ENCODE measurements around the gene ARHGAP22.

The ARHGAP22 gene

GRCh38 chr10:48554246-48554645, 50.6 kb downstream of the ARHGAP22 start:
- DNase-seq (ENCODE audit: low read depth in 2 of 2, low spot score in 1 of 2): no peak

DNA sequence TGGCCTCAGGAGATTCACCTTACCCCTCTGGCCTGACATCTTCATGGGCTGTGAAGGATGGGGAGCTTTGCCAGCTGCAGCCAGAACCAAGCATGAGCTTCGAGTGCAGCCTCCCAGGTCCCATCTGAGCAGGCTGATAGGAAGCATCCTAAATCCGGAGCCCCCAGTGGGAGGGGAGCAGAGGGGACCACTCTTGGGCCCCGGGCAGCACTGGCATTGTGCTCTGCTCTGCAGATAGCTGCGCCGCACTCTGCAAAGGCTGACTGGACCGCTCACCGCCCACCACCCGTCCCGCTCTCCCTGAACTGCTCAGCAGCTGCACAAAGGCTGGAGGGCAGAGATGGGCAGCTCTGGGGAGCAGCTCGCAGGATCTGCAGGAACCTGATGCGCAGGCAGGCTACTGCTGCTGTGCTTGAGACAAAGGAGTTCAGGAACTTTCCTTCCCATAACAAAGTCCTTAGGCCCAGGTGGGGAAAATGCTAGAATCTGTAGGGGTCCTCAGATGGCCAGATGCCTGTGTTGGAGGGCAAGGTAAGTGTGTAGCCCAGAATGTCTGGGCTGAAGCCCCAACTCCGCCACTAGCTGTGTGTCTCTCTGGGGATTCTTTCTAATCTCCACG, 51.8 kb downstream of the ARHGAP22 start:
- no peak for DNase-seq (ENCODE audit: low read depth in 2 of 2, low spot score in 1 of 2)

- no peak for DNase-seq (ENCODE audit: low read depth in 2 of 2, low spot score in 1 of 2)
Observed at GRCh38 chr10:48551861-48552591, 52.8 kb downstream of the ARHGAP22 start.

- no peak for DNase-seq (ENCODE audit: low read depth in 2 of 2, low spot score in 1 of 2)
Observed at GRCh38 chr10:48550977-48551376, 53.9 kb downstream of the ARHGAP22 start.

DNA sequence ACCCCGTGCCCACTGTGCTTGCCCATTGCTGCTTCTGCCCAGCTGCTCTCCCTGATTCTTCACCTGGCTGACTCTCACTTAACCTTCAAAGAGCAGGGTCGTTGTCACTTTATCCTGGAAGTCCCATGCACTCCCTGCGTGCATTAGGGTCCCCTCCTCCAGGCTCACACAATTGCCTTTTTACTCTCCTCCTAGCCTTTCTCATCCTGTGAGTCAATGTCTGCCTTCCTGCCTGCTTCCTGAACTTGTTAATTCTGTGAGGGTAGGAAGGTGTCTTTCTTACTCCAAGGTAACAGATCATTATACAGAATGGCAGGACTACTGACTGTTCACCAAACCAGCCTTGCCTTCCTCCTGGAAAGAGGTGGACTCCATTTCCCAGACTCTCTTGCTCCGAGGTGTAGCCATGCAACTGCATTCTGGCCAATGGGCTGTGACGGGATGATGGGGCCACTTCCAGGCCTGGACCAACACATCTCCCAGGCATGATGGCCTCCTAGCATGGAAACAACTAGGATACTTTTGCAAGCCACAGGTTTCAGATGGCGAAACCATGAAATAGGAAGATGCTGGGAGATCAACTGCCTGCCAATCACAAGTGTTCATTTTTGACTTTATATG, 54.7 kb downstream of the ARHGAP22 start:
- no peak for DNase-seq (ENCODE audit: low read depth in 2 of 2, low spot score in 1 of 2)

GRCh38 chr10:48549236-48549635, 55.6 kb downstream of the ARHGAP22 start:
- DNase-seq (ENCODE audit: low read depth in 2 of 2, low spot score in 1 of 2): no peak

DNA sequence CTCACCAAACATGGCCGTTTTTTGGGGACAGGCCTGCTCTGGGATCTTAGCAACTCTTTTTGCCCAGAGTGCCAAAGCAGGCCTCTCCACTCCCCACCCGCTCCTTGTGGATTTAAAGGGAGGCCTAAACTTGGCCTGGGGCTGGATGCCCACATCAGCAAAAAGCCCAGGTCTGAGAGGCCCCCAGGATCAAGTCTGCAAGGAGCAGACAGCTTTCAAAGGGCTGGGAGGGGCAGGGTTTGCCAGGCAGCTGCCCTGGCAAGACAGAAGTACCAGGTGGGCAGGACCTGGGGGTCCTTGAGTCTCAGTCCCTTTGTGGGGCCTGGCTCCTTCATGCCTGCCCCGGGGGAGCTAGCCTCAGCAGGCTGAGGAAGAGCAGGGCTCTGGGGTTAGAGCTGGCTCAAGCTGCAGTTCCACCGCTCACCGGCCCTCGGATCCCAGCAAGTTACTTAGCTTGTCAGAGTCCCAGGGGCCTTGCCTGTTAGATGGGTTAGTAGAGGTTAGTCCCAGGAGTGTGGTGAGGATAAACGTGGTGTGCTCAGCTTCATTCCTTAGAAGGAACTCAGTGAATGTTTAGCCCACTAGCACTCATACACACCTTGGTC, 56.2 kb downstream of the ARHGAP22 start:
- DNase-seq (ENCODE audit: low read depth in 2 of 2, low spot score in 1 of 2): no peak

DNA sequence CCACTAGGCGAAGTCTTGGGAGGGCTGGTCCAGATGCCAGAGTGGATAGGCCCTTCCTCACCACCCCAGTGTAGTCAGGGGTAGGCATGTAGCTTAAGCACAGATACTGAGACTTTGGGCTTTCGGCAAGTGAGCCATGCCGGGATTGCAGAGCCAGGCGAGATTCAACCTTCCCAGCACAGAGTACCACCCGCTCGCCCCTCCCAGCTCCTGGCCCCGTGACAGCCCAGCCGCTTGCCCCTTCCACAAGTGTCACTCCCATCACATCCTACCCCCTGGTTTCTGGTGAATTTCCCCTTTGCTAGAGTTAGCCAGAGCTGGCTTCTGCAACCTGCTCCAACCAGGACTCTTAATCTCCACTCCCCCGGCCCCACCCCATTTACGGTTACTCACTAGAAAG, 56.9 kb downstream of the ARHGAP22 start:
- no peak for DNase-seq (ENCODE audit: low read depth in 2 of 2, low spot score in 1 of 2)

DNA sequence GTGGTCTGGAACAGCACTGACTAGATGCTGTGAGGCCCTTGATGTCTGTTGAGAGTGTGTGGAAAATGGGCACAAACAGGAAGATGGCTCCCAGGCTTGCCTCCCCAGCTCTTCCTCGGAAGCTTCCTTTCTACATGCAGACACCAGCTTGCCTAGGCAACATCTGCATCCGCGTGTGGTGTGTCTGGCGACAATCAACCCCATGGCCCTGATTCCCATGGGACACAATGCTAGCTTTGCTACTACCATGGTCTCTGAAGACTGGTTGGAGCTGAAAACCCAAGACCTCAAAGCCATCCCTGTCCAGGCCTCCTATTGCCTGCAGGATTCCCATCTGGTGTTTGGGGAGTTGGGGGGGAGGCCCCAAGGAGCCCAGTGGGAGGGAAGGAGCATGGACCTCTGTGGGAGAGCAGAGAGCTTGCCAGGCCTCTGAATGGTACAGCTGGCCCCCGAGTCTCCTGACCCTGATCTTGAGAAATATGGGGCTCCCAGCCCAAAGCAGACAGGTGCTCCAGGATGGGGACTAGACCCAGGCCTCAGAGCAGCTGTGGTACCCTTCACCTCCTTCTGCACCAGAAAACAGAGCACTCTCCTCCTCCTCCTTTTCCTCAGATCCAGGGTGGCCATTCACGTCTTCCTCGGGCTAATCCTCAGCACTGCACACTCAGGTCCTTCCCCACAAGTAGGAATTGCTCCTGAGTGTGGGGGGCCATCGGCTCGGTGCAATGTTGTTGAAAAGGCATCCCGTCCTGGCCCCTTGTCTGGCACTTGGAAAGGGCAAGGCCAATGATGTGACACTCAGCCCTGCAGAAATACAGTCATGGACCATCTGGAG, 57.6 kb downstream of the ARHGAP22 start:
- no peak for DNase-seq (ENCODE audit: low read depth in 2 of 2, low spot score in 1 of 2)

DNA sequence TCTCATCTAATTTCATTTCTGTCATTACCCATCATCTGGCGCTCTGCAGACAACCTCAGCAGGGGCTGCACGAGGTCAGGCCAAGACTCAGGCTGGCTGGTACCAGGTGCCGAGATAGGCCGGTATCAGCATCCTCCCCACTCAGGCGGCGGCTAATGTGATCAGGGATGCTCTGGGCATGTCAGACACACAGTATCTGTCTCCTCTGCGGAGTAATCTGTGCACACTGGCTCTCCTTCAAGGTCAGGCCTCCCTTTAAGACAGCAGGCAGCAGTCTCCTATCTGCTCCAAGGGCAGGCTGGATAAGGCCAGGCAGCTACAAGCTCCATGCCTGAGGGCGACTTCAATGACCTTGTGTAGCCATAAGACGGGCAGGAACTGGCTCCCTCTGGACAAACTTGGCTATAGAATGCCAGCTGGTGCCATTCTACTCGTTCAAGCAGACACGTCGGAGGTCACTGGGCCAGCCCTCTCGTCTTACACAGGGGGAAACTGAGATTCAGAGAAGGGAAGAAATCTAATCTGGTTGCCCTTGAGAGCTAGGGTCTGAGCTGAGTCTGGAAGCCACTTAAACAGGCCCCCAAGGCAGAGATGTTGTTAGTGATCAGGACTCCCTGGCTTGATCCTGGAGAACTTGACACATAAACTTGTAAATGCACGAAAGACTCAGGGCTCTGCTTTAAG, 59.3 kb downstream of the ARHGAP22 start:
- DNase-seq (ENCODE audit: low read depth in 2 of 2, low spot score in 1 of 2): no peak

- no peak for DNase-seq (ENCODE audit: low read depth in 2 of 2, low spot score in 1 of 2)
Observed at GRCh38 chr10:48543182-48543844, 61.6 kb downstream of the ARHGAP22 start.

DNA sequence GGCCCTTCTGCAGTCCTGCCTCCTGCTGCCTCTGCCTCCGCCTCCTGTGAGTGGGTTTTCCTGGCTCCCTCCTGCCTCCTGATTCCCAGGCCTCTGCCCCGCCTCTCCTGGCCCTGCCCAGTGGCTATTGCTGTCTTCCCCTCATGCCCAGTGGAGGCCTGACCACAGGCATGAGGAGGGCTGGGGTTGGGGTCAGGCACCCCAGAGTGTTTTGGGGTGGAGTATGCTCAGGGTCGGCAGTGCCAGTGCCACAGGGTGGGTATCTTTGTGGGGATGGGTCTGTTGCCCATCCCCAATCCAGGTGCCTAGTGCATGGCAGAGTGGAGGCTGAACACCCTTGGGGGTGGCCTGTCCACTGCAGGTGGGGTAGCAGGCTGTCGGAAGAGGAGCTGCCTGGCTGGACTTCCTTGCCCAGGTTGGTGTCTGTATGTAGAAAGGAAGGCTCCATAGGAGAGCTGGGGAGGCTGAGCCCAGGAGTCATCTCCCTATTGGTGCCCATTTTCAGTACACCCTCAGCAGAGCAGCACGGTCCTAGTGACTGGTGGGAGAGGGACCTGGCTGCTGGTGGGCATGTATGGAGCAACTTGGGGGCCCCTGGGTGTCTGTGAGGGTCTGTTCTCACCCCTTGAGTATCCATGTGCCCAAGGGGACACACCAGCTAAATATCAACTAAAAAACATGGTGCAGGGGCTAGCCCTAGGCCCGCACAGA, 62.2 kb downstream of the ARHGAP22 start:
- no peak for DNase-seq (ENCODE audit: low read depth in 2 of 2, low spot score in 1 of 2)

- DNase-seq (ENCODE audit: low read depth in 2 of 2, low spot score in 1 of 2): no peak
Observed at GRCh38 chr10:48541144-48541795, 63.6 kb downstream of the ARHGAP22 start.

DNA sequence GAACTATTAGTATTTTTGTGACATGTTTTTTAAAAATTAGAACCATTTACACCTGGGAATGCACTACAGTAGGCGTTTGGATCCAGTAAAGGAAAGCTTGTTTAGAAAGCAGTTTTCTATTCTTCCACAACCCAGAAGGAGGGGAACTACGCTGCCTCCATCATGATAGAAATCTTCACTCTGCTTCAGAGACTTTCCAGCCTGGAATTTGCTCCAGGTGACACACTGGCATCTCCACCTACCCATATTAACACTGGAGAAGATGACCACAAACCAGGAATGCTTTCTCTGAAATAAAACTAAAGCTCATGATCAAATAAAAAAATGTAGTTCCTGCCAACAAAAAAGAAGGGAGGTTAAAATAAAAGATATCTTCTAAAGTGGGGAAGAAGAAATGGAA, 66.3 kb downstream of the ARHGAP22 start:
- DNase-seq (ENCODE audit: low read depth in 2 of 2, low spot score in 1 of 2): no peak

DNA sequence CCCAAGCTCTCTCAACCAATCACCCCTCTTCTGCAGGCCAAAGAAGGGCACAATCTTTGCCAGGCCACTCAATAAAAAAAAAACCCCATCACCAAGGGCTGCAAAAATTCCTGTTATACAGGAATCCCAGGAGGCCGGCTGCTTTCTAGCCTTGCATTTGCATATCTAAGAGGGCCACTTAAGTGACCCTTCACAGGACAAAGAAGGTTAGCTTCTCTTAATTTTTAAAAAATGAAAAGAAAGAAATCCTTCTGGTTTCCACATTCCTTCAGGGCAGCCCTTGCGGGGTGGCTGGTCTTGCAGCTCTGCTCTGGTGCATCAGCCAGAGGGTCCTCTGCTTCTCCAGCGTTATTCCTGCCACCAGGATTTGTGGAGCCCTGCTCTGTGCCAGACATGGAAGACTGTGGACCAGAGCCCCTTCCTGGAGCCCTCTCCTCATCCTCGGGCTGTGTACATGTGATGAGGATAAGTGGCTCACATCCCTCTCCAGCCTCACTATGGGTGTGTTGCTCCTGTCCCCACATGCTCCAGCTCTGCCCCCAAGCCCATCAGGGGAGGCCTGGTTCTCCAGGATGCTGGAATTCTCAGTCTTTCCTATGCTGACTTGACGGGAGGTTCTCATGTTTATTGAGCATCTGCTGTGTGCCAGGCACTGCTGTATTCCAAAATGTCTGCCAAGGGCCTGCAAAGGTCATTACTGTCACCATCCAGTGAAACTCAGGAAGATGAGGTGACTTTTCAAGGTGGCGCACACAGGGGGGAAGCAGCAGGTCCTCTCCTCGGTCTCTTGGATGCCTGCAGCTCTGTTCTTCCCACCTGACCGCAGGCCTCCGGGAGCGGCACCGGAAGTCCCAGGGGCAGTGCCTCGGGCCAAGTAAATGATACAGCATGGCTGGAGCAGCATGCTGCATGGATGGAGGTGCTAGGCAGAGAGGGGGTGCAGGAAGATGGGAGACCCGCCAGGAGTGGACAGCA, 67.7 kb downstream of the ARHGAP22 start:
- no peak for DNase-seq (ENCODE audit: low read depth in 2 of 2, low spot score in 1 of 2)

GRCh38 chr10:48536156-48536500, 68.7 kb downstream of the ARHGAP22 start:
- DNase-seq (ENCODE audit: low read depth in 2 of 2, low spot score in 1 of 2): no peak

DNA sequence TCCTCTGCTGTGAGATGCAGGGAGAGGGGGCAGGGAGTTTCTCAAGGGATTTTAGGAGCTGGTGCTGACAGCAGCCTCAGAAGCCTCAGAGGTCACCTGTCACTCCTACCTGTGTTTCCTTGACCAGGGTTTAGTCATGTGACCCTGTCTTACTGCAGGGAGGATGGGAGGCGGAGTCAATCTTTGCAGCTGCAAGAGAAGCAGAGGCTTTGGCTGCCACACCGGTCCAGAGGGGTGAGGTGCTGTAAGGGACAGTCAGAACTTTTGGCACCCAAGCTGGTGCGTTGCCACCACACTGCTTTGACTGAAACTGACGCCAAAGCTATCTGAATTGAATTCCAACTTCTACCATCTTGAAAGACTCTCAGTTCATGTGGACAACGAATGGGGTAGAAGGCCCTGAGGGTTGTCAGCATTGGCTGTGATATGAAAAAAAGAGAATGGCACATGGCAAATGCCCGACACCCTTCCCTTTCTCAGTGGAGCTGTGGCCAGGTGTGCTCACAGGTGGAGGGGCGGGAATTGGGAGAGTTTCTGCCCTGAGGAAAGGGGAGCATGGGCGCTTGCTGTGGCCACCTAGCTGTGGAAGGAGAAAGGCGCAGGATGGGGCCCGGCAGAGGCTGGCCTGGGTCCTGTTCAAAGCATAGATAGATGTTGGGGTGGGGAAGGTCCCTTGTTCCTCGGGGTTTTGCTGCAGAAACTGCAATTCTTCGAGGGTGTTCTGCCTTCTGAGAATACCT, 69.3 kb downstream of the ARHGAP22 start:
- DNase-seq (ENCODE audit: low read depth in 2 of 2, low spot score in 1 of 2): no peak
